Lower lobe of right lung (tissue), 2 donors: Measurements from ENCODE around the gene NME9. TPM values are rescaled to one million over a fixed set of nuclear protein-coding genes. Genes with fewer than 3 reads are reported as not detected.

ENCODE experiments used
- ATAC-seq, 2 donors: fragments of 200-7000 bp; cut with Tn5 transposase; one replicate each; pipeline ENCODE4 v1.9.1; 2020 to 2022; ENCODE audit warnings: mild to moderate bottlenecking in 2 of 2, moderate library complexity in 2 of 2
- DNase-seq: peaks from one replicate; pipeline ENCODE4 v3.0.0-alpha.2; 2020
- H3K27ac ChIP-seq: fragments of 200-600 bp; one replicate; pipeline ENCODE4 v1.8.0; 2022
- H3K27me3 ChIP-seq: fragments of 200-600 bp; one replicate; pipeline ENCODE4 v1.8.0; 2022; ENCODE audit warnings: low read depth
- H3K36me3 ChIP-seq: fragments of 200-600 bp; one replicate; pipeline ENCODE4 v1.8.0; 2022; ENCODE audit warnings: mild to moderate bottlenecking
- H3K4me1 ChIP-seq: fragments of 200-600 bp; one replicate; pipeline ENCODE4 v1.8.0; 2022
- H3K4me3 ChIP-seq: fragments of 200-600 bp; one replicate; pipeline ENCODE4 v1.8.0; 2022; ENCODE audit warnings: mild to moderate bottlenecking
- H3K9me3 ChIP-seq: fragments of 200-600 bp; one replicate; pipeline ENCODE4 v1.8.0; 2022
- CTCF ChIP-seq: fragments of 200-600 bp; IDR thresholded peaks from one replicate; pipeline ENCODE4 v1.8.0; 2022; ENCODE audit warnings: antibody characterized with exemption, mild to moderate bottlenecking
- intact Hi-C: fragments of 100-400 bp; cut with DNase I; formaldehyde crosslinking; loops from one replicate; pipeline ENCODE4 v1.11.0; 2022
- total RNA-seq: library from RNA; stranded (reverse); fragmentation: NEBNext Ultra II Directional; extraction: Animal tissue kit (Norgen Biotek cat#: 25700); gene quantifications from one replicate; pipeline ENCODE4 v1.2.1, GENCODE V29; 2021
- donor health status: DM: no; HTN: yes; CAD: no; lungs with severe emphysema.

NME9 gene
- total RNA-seq, 1 donor from 2014 or later, result 3.5 TPM

- TF ChIP-seq CTCF, result no peak
- intact Hi-C loops, result no loop called here
- ATAC-seq, result no peak
Observed at GRCh38 chr3:138300647-138301046, 29.0 kb downstream of the NME9 start.

GRCh38 chr3:138297876-138298275, 31.8 kb downstream of the NME9 start:
- Histone ChIP-seq H3K36me3 (peaks cover 56% of the 10 kb centered on the region), H3K9me3 (no peaks in the 10 kb centered on the region), H3K27me3 (no peaks in the 10 kb centered on the region), H3K27ac (no peak overlapping the region), H3K4me3 (no peak overlapping the region), H3K4me1 (no peaks in the 10 kb centered on the region)
- no peak for TF ChIP-seq CTCF
- DNase-seq (no peak), ATAC-seq (no peak)
- intact Hi-C loops, result no loop called here

More at GRCh38 chr3:138300647-138301046, 29.0 kb downstream of the NME9 start:
- H3K4me1 ChIP-seq, result no peaks in the 10 kb centered on the region
- H3K36me3 ChIP-seq, result peaks cover 28% of the 10 kb centered on the region
- no peaks in the 10 kb centered on the region for H3K27me3 ChIP-seq
- no peak overlapping the region for H3K27ac ChIP-seq
- no peak overlapping the region for H3K4me3 ChIP-seq
- no peak for DNase-seq
- H3K9me3 ChIP-seq, result no peaks in the 10 kb centered on the region

- Histone ChIP-seq H3K9me3 (no peaks in the 10 kb centered on the region), H3K27ac (no peak overlapping the region), H3K27me3 (no peaks in the 10 kb centered on the region), H3K4me1 (no peaks in the 10 kb centered on the region), H3K36me3 (peaks cover 63% of the 10 kb centered on the region), H3K4me3 (no peak overlapping the region)
- DNase-seq (no peak), ATAC-seq (no peak)
- no peak for TF ChIP-seq CTCF
- intact Hi-C loops, result no loop called here
Observed at GRCh38 chr3:138297059-138297607, 32.5 kb downstream of the NME9 start.

GRCh38 chr3:138296639-138297038, 33.0 kb downstream of the NME9 start:
- Histone ChIP-seq H3K27me3 (no peaks in the 10 kb centered on the region), H3K27ac (no peak overlapping the region), H3K36me3 (peaks cover 68% of the 10 kb centered on the region), H3K4me3 (no peak overlapping the region), H3K4me1 (no peaks in the 10 kb centered on the region), H3K9me3 (no peaks in the 10 kb centered on the region)
- intact Hi-C loops, result no loop called here
- TF ChIP-seq CTCF, result no peak
- ATAC-seq (no peak), DNase-seq (no peak)

GRCh38 chr3:138289701-138290100, 40.0 kb downstream of the NME9 start:
- TF ChIP-seq CTCF, result no peak
- DNase-seq (no peak), ATAC-seq (no peak)
- intact Hi-C loops, result no loop called here
- H3K27ac ChIP-seq, result no peak overlapping the region
- no peaks in the 10 kb centered on the region for H3K9me3 ChIP-seq
- H3K27me3 ChIP-seq, result no peaks in the 10 kb centered on the region
- no peaks in the 10 kb centered on the region for H3K4me1 ChIP-seq
- peaks cover 100% of the 10 kb centered on the region for H3K36me3 ChIP-seq
- no peak overlapping the region for H3K4me3 ChIP-seq

- ATAC-seq, result no peak
- DNase-seq, result no peak
- no peak overlapping the region for H3K4me3 ChIP-seq
- H3K36me3 ChIP-seq, result peaks cover 100% of the 10 kb centered on the region
- intact Hi-C loops, result no loop called here
- no peak for TF ChIP-seq CTCF
- no peaks in the 10 kb centered on the region for H3K4me1 ChIP-seq
- no peaks in the 10 kb centered on the region for H3K27me3 ChIP-seq
- H3K27ac ChIP-seq, result no peak overlapping the region
- no peaks in the 10 kb centered on the region for H3K9me3 ChIP-seq
Observed at GRCh38 chr3:138289260-138289659, 40.4 kb downstream of the NME9 start.
